Testis (tissue), 2 donors: Measurements from ENCODE around the gene NAT9.

ENCODE experiments used
- POLR2A ChIP-seq: fragments of 450-650 bp; IDR thresholded peaks from one replicate; pipeline ENCODE4 v1.6.1; 2017; ENCODE audit warnings: antibody characterized with exemption, mild to moderate bottlenecking, moderate library complexity
- TF ChIP-seq, protein P1 (sequence below), 3 experiments: fragments of 450-650 bp in 2 of 3; fragments of 200-600 bp in 1 of 3; sonication (generic) in 1 of 3; IDR thresholded peaks; one replicate each; pipeline ENCODE4 v1.5.1; 2016 to 2019; ENCODE audit warnings: antibody characterized with exemption in 3 of 3, mild to moderate bottlenecking in 2 of 3, moderate library complexity in 1 of 3

DNA sequence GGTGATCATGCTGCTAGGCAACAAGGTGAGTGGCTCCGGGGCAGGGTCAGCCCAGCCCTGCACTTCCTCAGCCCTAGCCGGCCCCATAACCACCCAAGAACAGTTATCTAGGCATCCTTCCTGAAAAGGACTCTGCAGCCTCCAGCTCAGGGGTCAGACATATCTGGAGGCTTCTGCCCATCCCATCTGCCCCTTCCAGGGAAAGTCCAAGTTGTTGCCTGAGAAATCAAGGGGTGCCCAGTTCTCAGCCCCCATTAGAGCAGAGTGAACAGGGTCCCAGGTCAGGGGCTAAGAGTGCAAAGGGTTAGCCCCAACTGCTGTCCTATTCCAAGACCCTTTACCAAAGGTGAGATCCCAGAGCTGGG, 31.8 kb downstream of the NAT9 start:
- TF ChIP-seq, protein P1, sequence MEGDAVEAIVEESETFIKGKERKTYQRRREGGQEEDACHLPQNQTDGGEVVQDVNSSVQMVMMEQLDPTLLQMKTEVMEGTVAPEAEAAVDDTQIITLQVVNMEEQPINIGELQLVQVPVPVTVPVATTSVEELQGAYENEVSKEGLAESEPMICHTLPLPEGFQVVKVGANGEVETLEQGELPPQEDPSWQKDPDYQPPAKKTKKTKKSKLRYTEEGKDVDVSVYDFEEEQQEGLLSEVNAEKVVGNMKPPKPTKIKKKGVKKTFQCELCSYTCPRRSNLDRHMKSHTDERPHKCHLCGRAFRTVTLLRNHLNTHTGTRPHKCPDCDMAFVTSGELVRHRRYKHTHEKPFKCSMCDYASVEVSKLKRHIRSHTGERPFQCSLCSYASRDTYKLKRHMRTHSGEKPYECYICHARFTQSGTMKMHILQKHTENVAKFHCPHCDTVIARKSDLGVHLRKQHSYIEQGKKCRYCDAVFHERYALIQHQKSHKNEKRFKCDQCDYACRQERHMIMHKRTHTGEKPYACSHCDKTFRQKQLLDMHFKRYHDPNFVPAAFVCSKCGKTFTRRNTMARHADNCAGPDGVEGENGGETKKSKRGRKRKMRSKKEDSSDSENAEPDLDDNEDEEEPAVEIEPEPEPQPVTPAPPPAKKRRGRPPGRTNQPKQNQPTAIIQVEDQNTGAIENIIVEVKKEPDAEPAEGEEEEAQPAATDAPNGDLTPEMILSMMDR (IDR thresholded peaks at IDR 0.05): no peak
- TF ChIP-seq POLR2A: no peak
